NCI-H2081 treated with DMSO at 0.1 percent for 48 hours (cell line): ENCODE results near the gene DRGX.

Source experiments
- DNase-seq: peaks from one replicate; lab custom pipeline; 2025; lab: John Stamatoyannopoulos, UW

DRGX gene

DNA sequence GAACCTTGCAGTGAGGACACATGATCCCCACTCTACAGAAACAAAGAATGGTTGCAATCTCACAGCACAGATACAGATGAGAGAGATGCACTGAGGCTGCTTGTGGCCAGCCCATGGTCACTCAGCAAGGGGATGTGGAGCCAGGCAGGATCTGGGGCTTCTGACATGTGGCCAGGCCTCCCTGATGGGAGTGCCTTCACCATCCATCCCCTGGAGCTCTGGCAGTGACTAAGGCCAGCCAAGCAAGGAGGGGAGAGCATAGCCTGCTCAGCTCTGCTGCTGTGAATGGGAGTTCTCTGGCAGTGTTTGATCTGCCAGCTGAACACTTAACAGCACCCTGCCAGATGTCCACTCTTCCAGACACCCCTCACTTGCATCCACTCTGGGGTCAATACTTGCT is 77.1 kb downstream of the DRGX start:
- DNase-seq: no peak

DNA sequence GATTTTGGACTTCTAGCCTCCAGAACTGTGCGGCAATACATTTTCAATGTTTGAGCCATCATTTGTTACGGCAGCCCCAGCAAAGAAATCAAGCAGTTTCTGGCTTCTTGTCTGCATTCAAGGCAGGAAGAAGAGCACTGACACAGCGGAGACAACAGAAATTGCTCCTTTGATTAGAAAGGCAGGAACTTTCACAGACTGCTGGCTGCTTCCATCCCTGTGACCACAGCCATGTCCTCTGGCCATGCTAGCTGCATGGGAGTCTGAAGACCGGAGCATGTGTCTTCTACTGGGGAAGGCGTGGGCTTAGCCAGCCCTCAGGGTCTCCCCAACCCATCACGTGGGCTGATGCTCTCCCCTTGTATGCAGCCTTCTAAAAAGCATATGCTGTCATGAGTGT is 77.9 kb downstream of the DRGX start:
- no peak for DNase-seq

DNA sequence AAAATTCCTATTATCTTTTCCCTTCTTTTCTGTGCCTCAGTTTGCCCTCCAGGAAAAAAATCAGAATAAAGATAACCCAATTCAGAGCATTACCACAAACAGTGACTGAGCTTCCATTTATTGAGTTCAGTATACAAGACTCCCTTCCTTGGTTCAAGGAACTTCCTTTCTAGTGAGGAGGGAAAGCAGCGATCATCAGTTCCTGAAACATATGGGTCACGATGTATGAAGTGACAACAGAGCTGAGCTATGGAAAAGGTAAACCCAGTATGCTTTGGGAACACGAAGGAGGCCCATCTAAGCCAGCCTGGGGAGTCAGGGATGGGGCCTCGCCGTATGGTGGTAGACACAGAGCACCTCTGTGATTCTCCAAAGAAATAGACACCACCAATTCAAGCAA is 81.1 kb downstream of the DRGX start:
- DNase-seq: no peak
